Activated CD4-positive, alpha-beta memory T cell treated with anti-CD3 and anti-CD28 coated beads for 36 hours (primary cell): Measurements from ENCODE around the gene HELZ2. TPM values are rescaled to one million over a fixed set of nuclear protein-coding genes. Genes with fewer than 3 reads are reported as not detected.
"Not testable (repeated sequence)": the region's sequence is repeated elsewhere in the genome, so short reads cannot be mapped to it uniquely, and the experiment has no call there.

Experiments used
- CTCF ChIA-PET: fragments of 350-600 bp; sonication (Branson Sonifier 250); formaldehyde crosslinking; loops from one replicate; lab custom pipeline; 2021; ENCODE audit warnings: antibody characterized with exemption, inconsistent platforms; lab: Charles Lee
- POLR2A ChIA-PET: fragments of 350-600 bp; sonication (Branson Sonifier 250); formaldehyde crosslinking; loops from one replicate; lab custom pipeline; 2021; ENCODE audit warnings: antibody characterized with exemption; lab: Charles Lee
- DNase-seq: peaks from one replicate; pipeline ENCODE4 v3.0.0-alpha.2; 2020
- H3K27ac Mint-ChIP-seq: one replicate; pipeline ENCODE4 v1.8.0; 2021; ENCODE audit warnings: mixed read lengths
- H3K27me3 Mint-ChIP-seq: one replicate; pipeline ENCODE4 v1.8.0; 2021; ENCODE audit warnings: mixed read lengths
- H3K36me3 Mint-ChIP-seq: one replicate; pipeline ENCODE4 v1.8.0; 2021; ENCODE audit warnings: mixed read lengths
- H3K4me1 Mint-ChIP-seq: one replicate; pipeline ENCODE4 v1.8.0; 2021; ENCODE audit warnings: low read depth, mixed read lengths
- H3K4me3 Mint-ChIP-seq: one replicate; pipeline ENCODE4 v1.8.0; 2021; ENCODE audit warnings: mild to moderate bottlenecking, mixed read lengths
- H3K9me3 Mint-ChIP-seq: one replicate; pipeline ENCODE4 v1.8.0; 2021; ENCODE audit warnings: mixed read lengths
- intact Hi-C: fragments of 100-400 bp; cut with micrococcal nuclease; formaldehyde crosslinking; loops from one replicate; pipeline ENCODE4 v1.15.1; 2023
- total RNA-seq, 2 experiments: library from RNA; stranded (reverse); gene quantifications; one replicate each; pipeline ENCODE4 v1.2.3, GENCODE V29; 2021

HELZ2 gene
- total RNA-seq, 2 experiments from 2014 or later = 28.5 to 32.2 TPM

DNA sequence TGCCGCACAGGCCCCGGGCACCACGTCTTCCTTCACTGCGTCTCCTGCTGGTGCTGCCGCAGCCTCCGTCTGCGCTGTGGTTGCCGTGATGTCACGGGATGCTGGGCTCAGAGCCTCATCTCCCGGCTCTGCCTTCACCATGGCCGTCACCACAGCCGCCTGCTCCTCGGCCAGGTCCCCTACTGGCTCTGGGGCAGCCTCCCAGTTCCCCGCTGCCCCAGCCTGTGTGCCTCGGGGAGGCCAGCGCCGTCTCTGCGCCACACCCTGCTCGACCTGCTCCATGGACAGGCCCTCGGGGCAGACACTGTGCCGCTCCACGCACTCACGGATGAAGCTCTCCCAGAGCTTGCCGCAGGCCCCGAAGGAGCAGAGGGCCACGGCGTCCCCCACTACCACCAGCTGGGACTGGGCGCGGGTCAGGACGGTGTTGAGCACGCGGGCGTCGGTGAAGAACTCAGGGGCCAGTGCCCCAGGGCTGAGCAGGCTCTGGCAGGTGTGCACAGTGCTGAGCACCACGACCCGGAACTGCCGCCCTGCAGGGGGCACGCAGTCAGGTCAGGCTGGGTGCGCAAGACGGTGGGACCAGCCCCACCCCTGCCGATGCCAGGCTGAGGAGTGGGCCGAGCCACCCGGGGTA is 8.2 kb downstream of the HELZ2 start:
- Mint-ChIP-seq H3K27me3 (peaks cover 2% of the 10 kb centered on the region), H3K4me3 (no peak overlapping the region), H3K36me3 (no peaks in the 10 kb centered on the region), H3K9me3 (no peaks in the 10 kb centered on the region), H3K4me1 (peaks cover 25% of the 10 kb centered on the region), H3K27ac (no peak overlapping the region)
- intact Hi-C loops = no loop called here
- ChIA-PET POLR2A (interaction anchor here (0.5 to 1.0 kb wide), 3 partner anchors 28 to 292 kb away, joined by 3 to 4 read pairs (median 3); no protein-coding TSS in a partner anchor), CTCF (no interaction called here)
- no peak for DNase-seq

DNA sequence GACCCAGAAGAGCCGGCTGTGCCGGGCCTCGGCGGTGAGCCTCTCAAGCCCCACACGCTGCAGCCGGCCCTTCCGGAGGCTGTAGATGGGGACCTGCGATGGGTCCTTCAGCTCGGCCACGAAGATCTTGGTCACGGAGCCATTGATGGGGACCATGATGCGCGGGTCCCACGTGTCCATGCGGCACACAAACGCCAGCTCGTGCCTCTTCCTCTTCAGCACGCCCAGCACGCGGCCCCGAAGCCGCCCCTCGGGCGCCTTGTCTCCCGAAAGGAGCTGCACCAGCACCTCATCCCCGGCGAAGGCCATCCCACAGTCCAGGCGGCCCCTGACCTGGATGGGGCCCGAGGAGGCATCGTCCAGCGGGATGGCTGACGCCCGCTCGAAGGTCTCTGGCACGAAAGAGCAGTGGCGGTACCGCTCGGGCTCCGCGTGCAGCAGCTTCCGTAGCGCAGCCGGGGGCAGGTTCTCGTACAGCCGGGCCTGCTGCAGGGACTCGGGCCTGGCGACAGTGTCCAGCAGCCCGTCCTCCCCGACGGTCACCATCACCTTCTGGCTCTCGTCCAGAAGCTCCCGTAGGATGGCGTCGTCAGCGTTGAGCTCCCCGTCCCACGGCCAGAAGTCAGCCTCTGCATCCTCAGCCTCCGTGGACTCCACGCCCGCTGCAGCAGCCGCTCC is 8.9 kb downstream of the HELZ2 start:
- Mint-ChIP-seq H3K4me1 (peaks cover 25% of the 10 kb centered on the region), H3K36me3 (peaks cover 3% of the 10 kb centered on the region), H3K9me3 (no peaks in the 10 kb centered on the region), H3K4me3 (no peak overlapping the region), H3K27me3 (peaks cover 2% of the 10 kb centered on the region), H3K27ac (no peak overlapping the region)
- ChIA-PET POLR2A (interaction anchor here (0.5 to 1.0 kb wide), 2 partner anchors 77 to 292 kb away, joined by 3 to 4 read pairs; no protein-coding TSS in a partner anchor), CTCF (no interaction called here)
- intact Hi-C loops = no loop called here
- DNase-seq = no peak

DNA sequence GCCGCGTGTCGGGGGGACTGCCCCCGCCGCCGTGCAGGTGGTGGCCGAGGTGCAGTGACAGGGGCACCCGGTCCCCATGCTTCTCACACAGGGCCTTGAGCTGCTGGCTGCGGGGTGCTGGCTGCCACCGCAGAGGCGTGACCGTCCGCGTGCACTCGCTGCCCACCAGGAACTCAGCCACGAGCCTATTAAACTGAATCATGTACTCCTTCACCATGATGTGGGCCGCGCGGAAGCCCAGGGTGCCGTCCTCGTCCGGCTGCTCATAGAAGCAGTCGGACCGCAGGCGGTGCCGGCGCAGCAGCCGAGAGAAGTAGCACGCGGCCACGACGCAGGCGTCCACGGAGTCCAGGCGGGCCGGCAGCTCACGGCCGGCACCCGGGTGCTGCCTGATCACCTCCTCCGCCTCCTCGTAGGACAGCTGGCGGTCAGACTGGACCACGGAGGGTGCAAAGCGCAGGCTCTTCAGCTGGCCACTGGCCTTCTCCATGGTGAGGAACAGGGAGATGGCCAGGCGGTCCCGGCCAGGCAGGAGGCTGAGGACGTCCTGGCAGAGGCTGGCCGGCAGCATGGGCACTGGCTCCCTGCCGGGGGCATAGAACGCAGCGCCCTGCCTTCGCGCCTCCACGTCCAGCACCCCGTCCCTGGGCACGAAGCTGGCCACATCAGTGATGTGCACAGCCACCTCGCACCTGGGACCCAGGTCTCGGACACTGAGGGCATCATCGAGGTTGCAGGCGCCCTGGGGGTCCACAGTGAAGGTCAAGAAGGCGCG is 9.8 kb downstream of the HELZ2 start:
- ChIA-PET CTCF (interaction anchor here (1.3 kb wide), 1 partner anchor 27 kb away, joined by 4 read pairs; the partner anchor contains the start of gene PTK6), POLR2A (interaction anchor here (1.0 kb wide), 1 partner anchor 78 kb away, joined by 4 read pairs; no protein-coding TSS in a partner anchor)
- Mint-ChIP-seq H3K4me1 (peaks cover 24% of the 10 kb centered on the region), H3K27ac (no peak overlapping the region), H3K4me3 (no peak overlapping the region), H3K36me3 (peaks cover 4% of the 10 kb centered on the region), H3K27me3 (peaks cover under 1% of the 10 kb centered on the region), H3K9me3 (no peaks in the 10 kb centered on the region)
- intact Hi-C loops = no loop called here
- no peak for DNase-seq

DNA sequence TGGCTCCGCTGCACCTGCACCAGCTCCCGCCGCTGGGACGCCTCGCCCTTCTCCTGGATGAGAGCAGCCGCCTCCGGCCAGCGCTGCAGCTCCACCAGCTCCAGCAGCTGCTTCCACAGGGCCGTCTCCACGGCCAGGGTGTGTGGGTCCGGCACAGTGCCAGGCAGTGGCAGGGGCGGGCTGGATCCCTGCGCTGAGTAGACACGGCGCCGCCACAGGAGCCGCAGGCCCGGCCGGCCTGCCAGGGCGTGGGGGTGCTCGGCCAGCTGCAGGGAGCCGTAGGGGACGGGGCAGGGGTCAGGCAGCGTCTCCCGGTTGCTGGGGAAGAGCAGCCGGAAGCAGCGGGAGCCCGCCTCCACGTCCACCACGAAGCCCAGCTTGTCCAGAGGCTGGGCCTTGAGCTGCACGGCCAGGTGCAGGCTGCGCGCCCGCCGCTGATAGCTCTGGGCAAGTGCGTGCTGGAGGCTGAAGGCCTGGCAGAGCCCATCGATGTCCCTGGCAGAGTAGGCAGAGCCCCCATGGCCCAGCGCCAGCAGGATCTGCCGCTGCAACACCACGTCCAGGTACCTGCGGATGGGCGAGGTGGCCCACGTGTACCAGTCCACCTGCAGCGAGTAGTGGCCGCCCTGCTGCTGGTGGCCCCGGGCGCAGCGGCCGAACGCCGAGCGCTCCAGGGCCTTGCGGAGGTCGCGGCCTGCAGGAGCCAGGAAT is 10.7 kb downstream of the HELZ2 start:
- Mint-ChIP-seq H3K36me3 (peaks cover 4% of the 10 kb centered on the region), H3K4me3 (no peak overlapping the region), H3K27me3 (no peaks in the 10 kb centered on the region), H3K4me1 (peaks cover 16% of the 10 kb centered on the region), H3K27ac (no peak overlapping the region), H3K9me3 (no peaks in the 10 kb centered on the region)
- no peak for DNase-seq
- POLR2A ChIA-PET = no interaction called here
- intact Hi-C loops = no loop called here
- CTCF ChIA-PET = interaction anchor here (1.3 kb wide), 1 partner anchor 26 kb away, joined by 4 read pairs; the partner anchor contains the start of gene PTK6

DNA sequence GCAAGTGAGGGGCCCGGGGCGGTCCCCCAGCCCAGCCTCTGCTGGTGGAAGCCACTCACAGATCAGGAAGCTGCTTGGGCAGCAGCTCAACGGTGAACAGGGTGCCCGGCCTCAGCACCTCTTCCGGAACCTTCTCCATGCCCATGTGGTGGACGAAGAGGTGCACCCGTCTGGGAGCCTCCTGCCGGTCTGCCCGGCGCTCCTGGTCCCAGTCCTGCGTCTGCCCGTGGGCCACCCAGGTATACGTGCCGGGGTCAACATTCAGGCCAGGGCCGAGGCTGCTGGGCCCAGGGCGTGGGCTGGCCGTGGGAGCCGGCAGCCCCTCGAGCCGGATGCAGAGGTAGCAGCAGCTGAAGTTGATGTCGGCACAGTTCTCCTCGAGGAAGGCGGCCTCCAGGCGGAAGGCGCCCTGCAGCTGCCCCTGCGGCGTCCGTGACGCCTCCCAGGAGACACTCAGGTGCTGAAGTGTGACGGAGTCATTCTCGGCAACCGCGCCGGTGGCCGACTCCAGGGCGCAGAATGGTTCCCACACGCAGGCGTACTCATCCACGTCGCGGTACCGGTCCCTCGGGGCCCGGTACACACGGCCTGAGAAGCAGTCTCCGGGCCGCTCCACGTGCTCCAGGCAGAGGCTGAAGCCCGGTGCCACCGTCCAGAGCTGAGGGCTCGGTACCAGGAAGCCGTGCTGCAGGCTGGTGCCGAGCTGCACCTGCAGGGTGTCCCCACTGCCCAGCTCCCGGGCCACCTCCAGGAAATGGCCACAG is 11.4 kb downstream of the HELZ2 start:
- H3K27me3 Mint-ChIP-seq = no peaks in the 10 kb centered on the region

DNA sequence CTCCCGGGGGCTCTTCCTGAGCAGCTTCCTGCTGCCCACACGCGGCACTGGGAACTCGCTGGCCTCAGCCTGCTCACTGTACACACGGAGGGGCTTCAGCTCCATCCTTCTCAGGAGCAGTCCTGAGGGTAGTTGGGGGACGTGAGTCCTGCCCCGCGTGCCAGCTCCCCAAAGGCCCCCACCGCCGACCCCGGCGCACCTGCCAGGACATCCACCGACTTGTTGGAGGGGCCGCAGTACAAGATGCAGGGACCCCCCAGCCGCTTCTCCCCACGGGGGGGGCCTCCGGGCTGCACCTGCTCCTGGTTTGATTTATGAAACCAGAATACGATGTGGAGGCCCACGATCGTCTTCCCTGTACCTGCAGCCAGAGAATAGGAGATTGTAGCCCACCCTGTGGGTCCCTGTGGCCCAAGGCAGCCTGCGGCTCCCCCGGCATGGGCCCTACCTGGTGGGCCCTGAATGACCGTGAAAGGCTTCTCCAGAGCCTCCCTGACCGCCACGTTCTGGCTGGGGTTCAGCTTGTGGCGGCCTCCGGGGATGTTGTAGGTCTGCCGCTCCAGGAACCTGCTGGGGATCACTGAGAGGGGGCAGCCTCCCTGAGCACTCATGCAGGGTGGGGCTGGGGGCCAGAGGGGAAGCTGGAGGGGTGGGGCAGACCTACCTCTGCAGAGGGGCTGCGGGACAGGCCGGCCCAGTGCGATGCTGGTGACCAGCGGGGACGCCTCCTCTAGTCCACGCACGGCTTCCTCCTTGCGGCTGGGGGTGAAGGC is 12.2 kb downstream of the HELZ2 start:
- intact Hi-C loops = no loop called here
- H3K27ac Mint-ChIP-seq = no peak overlapping the region
- CTCF ChIA-PET = interaction anchor here (0.6 to 0.8 kb wide), 2 partner anchors 24 to 499 kb away, joined by 3 read pairs; no protein-coding TSS in a partner anchor
- DNase-seq = no peak
- H3K9me3 Mint-ChIP-seq = no peaks in the 10 kb centered on the region
- POLR2A ChIA-PET = interaction anchor here (0.7 kb wide), 1 partner anchor 41 kb away, joined by 3 read pairs; the partner anchor contains the start of gene PPDPF
- H3K4me1 Mint-ChIP-seq = peaks cover under 1% of the 10 kb centered on the region
- no peak overlapping the region for H3K4me3 Mint-ChIP-seq
- H3K36me3 Mint-ChIP-seq = peaks cover 4% of the 10 kb centered on the region
- H3K27me3 Mint-ChIP-seq = no peaks in the 10 kb centered on the region

More for the DNA sequence above, 11.4 kb downstream of the HELZ2 start:
- intact Hi-C loops = no loop called here
- Mint-ChIP-seq H3K36me3 (peaks cover 4% of the 10 kb centered on the region), H3K27ac (no peak overlapping the region), H3K4me1 (peaks cover 9% of the 10 kb centered on the region), H3K9me3 (no peaks in the 10 kb centered on the region), H3K4me3 (no peak overlapping the region)
- no peak for DNase-seq
- ChIA-PET CTCF (interaction anchor here (0.8 to 1.3 kb wide), 2 partner anchors 25 kb away, joined by 3 to 4 read pairs; partner anchors contain the start of gene PTK6), POLR2A (interaction anchor here (0.7 kb wide), 1 partner anchor 42 kb away, joined by 3 read pairs; the partner anchor contains the start of gene PPDPF)

DNA sequence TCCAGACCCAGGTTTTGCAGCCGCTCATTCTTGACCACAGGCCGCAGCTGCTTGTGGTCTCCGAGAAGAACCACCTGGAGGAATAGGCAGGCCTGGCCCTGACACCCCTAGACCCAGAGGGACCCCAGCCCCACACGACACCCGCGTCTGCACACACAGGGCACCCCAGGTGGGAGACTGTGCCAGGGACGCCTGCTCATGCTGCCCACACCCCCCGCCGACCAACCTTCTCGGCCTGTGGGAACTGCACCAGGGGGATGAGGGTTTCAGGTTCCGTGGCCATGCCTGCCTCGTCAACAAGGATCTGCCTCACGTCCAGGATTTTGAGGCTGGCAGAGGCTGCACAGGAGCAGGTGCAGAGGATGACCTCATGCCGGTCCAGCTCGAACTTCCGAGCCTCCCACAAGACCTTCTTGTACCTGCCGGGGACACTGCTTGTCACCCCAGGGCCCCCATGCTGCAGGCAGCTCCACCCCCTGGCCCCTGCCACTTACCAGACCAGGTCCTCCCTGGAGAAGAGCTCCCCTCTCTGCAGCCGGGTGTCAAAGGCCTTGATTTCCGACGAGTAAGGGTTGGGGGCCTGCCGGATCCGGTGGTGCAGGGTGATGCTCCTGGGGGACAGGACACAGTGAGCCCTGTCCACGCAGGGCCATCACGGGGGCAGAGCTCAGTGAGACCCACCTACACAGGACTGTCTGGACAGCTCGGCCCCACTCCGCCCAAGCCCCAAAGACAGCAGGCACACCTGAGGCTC is 13.0 kb downstream of the HELZ2 start:
- Mint-ChIP-seq H3K9me3 (no peaks in the 10 kb centered on the region), H3K4me1 (no peaks in the 10 kb centered on the region), H3K4me3 (no peak overlapping the region), H3K27ac (no peak overlapping the region), H3K36me3 (peaks cover 4% of the 10 kb centered on the region), H3K27me3 (no peaks in the 10 kb centered on the region)
- ChIA-PET CTCF (interaction anchor here (0.6 kb wide), 1 partner anchor 499 kb away, joined by 3 read pairs; no protein-coding TSS in a partner anchor), POLR2A (no interaction called here)
- no peak for DNase-seq
- intact Hi-C loops = no loop called here

DNA sequence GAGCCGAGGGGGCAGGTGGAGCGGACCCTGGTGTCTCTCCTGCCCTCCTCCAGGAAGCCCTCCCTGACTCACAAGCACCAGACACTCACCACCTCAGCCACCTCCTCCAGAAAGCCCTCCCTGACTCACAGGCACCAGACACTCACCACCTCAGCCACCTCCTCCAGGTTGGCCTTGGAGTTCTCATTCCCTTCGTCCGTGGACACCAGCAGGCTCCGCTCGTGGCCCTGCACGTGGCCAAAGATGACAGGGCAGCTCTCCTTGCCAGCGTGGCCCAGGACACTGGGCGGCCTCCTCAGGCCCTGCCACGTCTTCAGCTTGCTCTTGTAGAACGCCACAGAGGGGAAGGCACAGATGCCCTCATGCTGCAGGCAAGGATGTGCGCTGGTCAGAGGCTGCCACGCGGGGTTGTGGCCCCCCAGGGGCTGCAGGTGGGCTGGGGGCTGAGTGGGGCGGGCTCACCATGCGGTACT is 13.7 kb downstream of the HELZ2 start:
- POLR2A ChIA-PET = no interaction called here
- Mint-ChIP-seq H3K27ac (no peak overlapping the region), H3K27me3 (no peaks in the 10 kb centered on the region), H3K4me3 (no peak overlapping the region), H3K36me3 (peaks cover 4% of the 10 kb centered on the region), H3K4me1 (no peaks in the 10 kb centered on the region), H3K9me3 (no peaks in the 10 kb centered on the region)
- no peak for DNase-seq
- intact Hi-C loops = no loop called here
- CTCF ChIA-PET = no interaction called here

DNA sequence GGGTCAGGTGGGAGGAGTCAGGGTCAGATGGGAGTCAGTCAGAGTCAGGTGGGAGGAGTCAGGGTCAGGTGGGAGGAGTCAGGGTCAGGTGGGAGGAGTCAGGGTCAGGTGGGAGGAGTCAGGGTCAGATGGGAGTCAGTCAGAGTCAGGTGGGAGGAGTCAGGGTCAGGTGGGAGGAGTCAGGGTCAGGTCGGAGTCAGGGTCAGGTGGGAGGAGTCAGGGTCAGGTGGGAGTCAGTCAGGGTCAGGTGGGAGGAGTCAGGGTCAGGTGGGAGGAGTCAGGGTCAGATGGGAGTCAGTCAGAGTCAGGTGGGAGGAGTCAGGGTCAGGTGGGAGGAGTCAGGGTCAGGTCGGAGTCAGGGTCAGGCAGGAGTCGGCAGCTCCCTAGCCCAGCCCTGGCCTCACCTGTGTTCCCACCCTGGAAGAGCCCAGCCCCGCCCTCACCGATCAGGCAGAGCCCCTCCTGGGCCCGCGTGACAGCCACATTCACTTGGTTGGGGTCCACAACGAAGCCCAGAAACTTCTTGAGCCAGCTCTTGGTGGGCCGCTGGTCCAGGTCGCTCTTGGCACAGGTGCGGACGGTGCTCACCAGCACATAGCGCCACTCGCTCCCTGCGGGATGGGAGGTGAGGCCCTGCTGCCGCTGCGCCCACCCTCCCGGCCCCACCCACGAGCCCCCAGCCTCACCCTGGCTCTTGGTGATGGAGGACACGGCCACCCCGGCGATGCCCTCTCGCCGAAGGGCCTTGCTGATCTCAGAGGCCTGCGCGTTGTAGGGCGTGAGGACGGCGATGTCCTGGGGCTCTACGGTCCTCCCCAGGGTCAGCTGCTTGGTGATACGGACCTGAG is 14.3 kb downstream of the HELZ2 start:
- peak; percentile 82 for DNase-seq
- H3K36me3 Mint-ChIP-seq, H3K4me3 Mint-ChIP-seq, CTCF ChIA-PET, H3K27me3 Mint-ChIP-seq, H3K27ac Mint-ChIP-seq, intact Hi-C loops, POLR2A ChIA-PET, H3K9me3 Mint-ChIP-seq, H3K4me1 Mint-ChIP-seq: not testable (repeated sequence)
